PC-9 (cell line): ENCODE measurements around the gene NRG3. TPM values are rescaled to one million over a fixed set of nuclear protein-coding genes. Genes with fewer than 3 reads are reported as not detected.

Experiments used
- BruUV-seq: library from RNA; stranded (reverse); fragments of 400-500 nt; replicated peaks from 2 replicates; lab custom pipeline; 2021; lab: Mats Ljungman, UMichigan
- CTCF ChIA-PET: fragments of 300-600 bp; sonication (Branson Sonifier 250); formaldehyde crosslinking; loops from one replicate; lab custom pipeline; 2022; ENCODE audit warnings: antibody characterized with exemption; lab: Charles Lee
- POLR2A ChIA-PET: fragments of 300-600 bp; sonication (Branson Sonifier 250); formaldehyde crosslinking; loops from one replicate; lab custom pipeline; 2022; ENCODE audit warnings: antibody characterized with exemption; ENCODE audit not compliant: unreplicated experiment; lab: Charles Lee
- DNase-seq, 2 experiments: peaks; one replicate each; pipeline versions ENCODE4 v3.0.0 to v3.0.0-alpha.2; 2015 to 2022; ENCODE audit warnings: mixed read lengths in 1 of 2
- H2AFZ ChIP-seq: fragments of 200-600 bp; sonication (generic); 2 replicates; pipeline ENCODE4 v1.8.1; 2017; ENCODE audit warnings: antibody characterized with exemption
- H3F3A ChIP-seq: fragments of 200-600 bp; sonication (generic); 2 replicates; pipeline ENCODE4 v1.8.1; 2017; ENCODE audit warnings: antibody characterized with exemption, mild to moderate bottlenecking, low read depth; ENCODE audit not compliant: insufficient read depth
- H3K27ac ChIP-seq: fragments of 200-600 bp; sonication (generic); 2 replicates; pipeline ENCODE4 v1.6.1; 2016; ENCODE audit warnings: mixed run types
- H3K27me3 ChIP-seq: fragments of 200-600 bp; sonication (generic); 2 replicates; pipeline ENCODE4 v1.6.1; 2016; ENCODE audit warnings: low read depth, mixed run types; ENCODE audit not compliant: insufficient read depth
- H3K36me3 ChIP-seq: fragments of 200-600 bp; sonication (generic); 2 replicates; pipeline ENCODE4 v1.6.1; 2016; ENCODE audit warnings: low read depth, mixed run types
- H3K4me1 ChIP-seq: fragments of 200-600 bp; sonication (generic); replicated peaks from 2 replicates; pipeline ENCODE4 v1.6.1; 2016; ENCODE audit warnings: mixed run types; ENCODE audit not compliant: insufficient read depth
- H3K4me2 ChIP-seq: fragments of 200-600 bp; sonication (generic); 2 replicates; pipeline ENCODE4 v1.6.1; 2017; ENCODE audit warnings: mixed run types
- H3K4me3 ChIP-seq: fragments of 200-600 bp; sonication (generic); 2 replicates; pipeline ENCODE4 v1.6.1; 2016; ENCODE audit warnings: mixed run types
- H3K79me2 ChIP-seq: fragments of 200-600 bp; sonication (generic); 2 replicates; pipeline ENCODE4 v1.6.1; 2017; ENCODE audit warnings: low read depth, mixed run types
- H3K9me2 ChIP-seq: fragments of 200-600 bp; sonication (generic); 2 replicates; pipeline ENCODE4 v1.8.1; 2017; ENCODE audit warnings: mild to moderate bottlenecking; ENCODE audit not compliant: insufficient read depth
- H3K9me3 ChIP-seq: fragments of 200-600 bp; sonication (generic); 2 replicates; pipeline ENCODE4 v1.8.1; 2016; ENCODE audit warnings: low read depth; ENCODE audit not compliant: insufficient read depth
- H4K20me1 ChIP-seq: fragments of 200-600 bp; sonication (generic); 2 replicates; pipeline ENCODE4 v1.8.1; 2017; ENCODE audit not compliant: insufficient read depth
- EZH2 ChIP-seq: fragments of 200-600 bp; sonication (generic); IDR thresholded peaks from 2 replicates; pipeline ENCODE4 v1.8.0; 2017; ENCODE audit warnings: antibody characterized with exemption, low read depth
- intact Hi-C: fragments of 100-400 bp; cut with micrococcal nuclease; formaldehyde crosslinking; loops from one replicate; pipeline ENCODE4 v1.10.0; 2022; ENCODE audit not compliant: unreplicated experiment
- total RNA-seq: library from RNA; stranded (reverse); gene quantifications from 2 replicates; pipeline ENCODE4 v1.2.3, GENCODE V29; 2021
- TF ChIP-seq, protein P1 (sequence below): fragments of 200-600 bp; sonication (generic); conservative IDR thresholded peaks from 2 replicates; pipeline ENCODE4 v1.6.1; 2017; ENCODE audit warnings: mixed run types, antibody characterized with exemption, mild to moderate bottlenecking, moderate library complexity

The NRG3 gene
- total RNA-seq, 1 experiment from 2014 or later, result not detected

- no peaks in the 10 kb centered on the region for H3K79me2 ChIP-seq
- no peak overlapping the region for H3K27ac ChIP-seq
- TF ChIP-seq, protein P1, sequence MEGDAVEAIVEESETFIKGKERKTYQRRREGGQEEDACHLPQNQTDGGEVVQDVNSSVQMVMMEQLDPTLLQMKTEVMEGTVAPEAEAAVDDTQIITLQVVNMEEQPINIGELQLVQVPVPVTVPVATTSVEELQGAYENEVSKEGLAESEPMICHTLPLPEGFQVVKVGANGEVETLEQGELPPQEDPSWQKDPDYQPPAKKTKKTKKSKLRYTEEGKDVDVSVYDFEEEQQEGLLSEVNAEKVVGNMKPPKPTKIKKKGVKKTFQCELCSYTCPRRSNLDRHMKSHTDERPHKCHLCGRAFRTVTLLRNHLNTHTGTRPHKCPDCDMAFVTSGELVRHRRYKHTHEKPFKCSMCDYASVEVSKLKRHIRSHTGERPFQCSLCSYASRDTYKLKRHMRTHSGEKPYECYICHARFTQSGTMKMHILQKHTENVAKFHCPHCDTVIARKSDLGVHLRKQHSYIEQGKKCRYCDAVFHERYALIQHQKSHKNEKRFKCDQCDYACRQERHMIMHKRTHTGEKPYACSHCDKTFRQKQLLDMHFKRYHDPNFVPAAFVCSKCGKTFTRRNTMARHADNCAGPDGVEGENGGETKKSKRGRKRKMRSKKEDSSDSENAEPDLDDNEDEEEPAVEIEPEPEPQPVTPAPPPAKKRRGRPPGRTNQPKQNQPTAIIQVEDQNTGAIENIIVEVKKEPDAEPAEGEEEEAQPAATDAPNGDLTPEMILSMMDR, result no peak
- TF ChIP-seq EZH2, result no peak
- BruUV-seq, result no TSS peak
- no peaks in the 10 kb centered on the region for H3K9me3 ChIP-seq
- H4K20me1 ChIP-seq, result no peaks in the 10 kb centered on the region
- H2AFZ ChIP-seq, result no peak overlapping the region
- no peaks in the 10 kb centered on the region for H3F3A ChIP-seq
- no peak overlapping the region for H3K4me3 ChIP-seq
- intact Hi-C loops, result no loop called here
- ChIA-PET CTCF (no interaction called here), POLR2A (no interaction called here)
- no peaks in the 10 kb centered on the region for H3K36me3 ChIP-seq
- H3K27me3 ChIP-seq, result no peaks in the 10 kb centered on the region
- no peaks in the 10 kb centered on the region for H3K4me1 ChIP-seq
- no peaks in the 10 kb centered on the region for H3K9me2 ChIP-seq
- no peak for DNase-seq
- H3K4me2 ChIP-seq, result no peak overlapping the region
Measured at GRCh38 chr10:82267960-82268359, 393.0 kb downstream of the NRG3 start.

GRCh38 chr10:82277591-82277990 is 402.6 kb downstream of the NRG3 start:
- CTCF ChIA-PET, result no interaction called here
- Histone ChIP-seq H3K4me3 (no peak overlapping the region), H2AFZ (no peak overlapping the region), H3K27ac (no peak overlapping the region), H3F3A (no peaks in the 10 kb centered on the region), H3K4me1 (no peaks in the 10 kb centered on the region), H4K20me1 (no peaks in the 10 kb centered on the region), H3K79me2 (no peaks in the 10 kb centered on the region), H3K36me3 (no peaks in the 10 kb centered on the region), H3K9me3 (no peaks in the 10 kb centered on the region), H3K9me2 (no peaks in the 10 kb centered on the region), H3K4me2 (no peak overlapping the region), H3K27me3 (no peaks in the 10 kb centered on the region)
- POLR2A ChIA-PET, result no interaction called here
- no TSS peak for BruUV-seq
- TF ChIP-seq, protein P1, result no peak
- TF ChIP-seq EZH2, result no peak
- DNase-seq, result no peak
- intact Hi-C loops, result no loop called here

DNA sequence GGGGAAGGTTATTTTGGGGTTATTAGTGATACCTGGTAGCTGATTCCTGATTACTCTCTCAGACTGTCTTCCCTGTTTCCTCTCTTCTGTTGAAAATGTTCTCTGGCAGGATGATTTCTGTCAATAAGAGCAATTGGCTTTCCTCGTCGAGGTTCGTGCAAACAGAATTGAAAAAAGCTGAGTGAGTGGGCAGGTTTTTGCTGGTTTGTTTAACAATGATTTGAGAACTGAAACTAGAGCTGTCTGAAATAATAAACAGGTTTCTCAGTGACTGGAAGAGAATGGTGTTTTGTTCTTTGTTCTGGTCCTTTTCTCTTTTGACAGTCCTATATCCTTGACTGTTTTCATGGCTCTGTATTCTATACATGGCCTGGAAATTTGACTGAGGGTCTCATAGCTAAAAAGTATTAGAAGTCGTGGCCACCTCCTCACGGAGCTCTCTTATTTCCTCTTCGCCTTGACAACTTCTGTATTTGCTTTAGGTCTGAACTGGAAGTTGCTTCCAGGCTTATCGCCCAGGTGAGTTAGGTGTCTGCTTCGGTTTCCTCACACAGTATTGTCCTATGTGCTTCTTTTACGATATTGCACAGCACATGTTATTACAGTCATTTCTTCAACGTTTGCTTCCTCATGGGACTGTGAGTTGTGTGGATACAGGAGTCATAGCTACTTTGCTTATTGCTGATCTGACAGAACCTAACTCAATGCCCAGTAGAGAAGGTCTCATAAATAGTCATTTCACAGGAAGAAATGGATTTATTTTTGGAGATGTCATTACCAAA is 403.6 kb downstream of the NRG3 start:
- peak in 1 of 2 experiments; percentile 26 for DNase-seq
- Histone ChIP-seq H3K9me2 (no peaks in the 10 kb centered on the region), H3K36me3 (no peaks in the 10 kb centered on the region), H2AFZ (no peak overlapping the region), H3F3A (no peaks in the 10 kb centered on the region), H3K27me3 (no peaks in the 10 kb centered on the region), H3K79me2 (no peaks in the 10 kb centered on the region), H3K4me2 (no peak overlapping the region), H4K20me1 (no peaks in the 10 kb centered on the region), H3K9me3 (no peaks in the 10 kb centered on the region), H3K27ac (no peak overlapping the region), H3K4me1 (no peaks in the 10 kb centered on the region), H3K4me3 (no peak overlapping the region)
- intact Hi-C loops, result no loop called here
- TF ChIP-seq EZH2, result no peak
- TF ChIP-seq, protein P1, result no peak
- ChIA-PET POLR2A (no interaction called here), CTCF (no interaction called here)
- BruUV-seq, result no TSS peak
